ENCODE results near the gene GPS2.

DNA sequence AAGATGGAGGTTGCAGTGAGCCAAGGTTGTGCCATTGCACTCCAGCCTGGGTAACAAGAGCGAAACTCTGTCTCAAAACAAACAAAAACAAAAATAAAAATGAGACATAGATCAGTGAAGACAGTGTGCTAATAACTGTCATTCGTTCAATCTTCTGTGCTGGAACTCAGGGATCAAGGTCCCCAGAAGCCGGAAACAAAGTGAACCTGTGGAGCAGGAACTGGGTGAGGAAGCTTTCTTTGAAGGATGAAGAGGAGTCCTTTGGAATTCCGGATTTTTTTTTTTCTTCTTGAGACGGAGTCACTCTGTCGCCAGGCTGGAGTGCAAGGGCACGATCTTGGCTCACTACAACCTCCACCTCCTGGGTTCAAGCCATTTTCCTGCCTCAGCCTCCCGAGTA is 35.7 kb downstream of the GPS2 start:
- TF ChIP-seq TARDBP (IDR thresholded peaks at IDR 0.05) (no peak), FOXA1 (IDR thresholded peaks at IDR 0.05) (no peak), CTBP1 (IDR thresholded peaks at IDR 0.05; ENCODE audit: borderline replicate concordance) (no peak), SP1 (IDR thresholded peaks at IDR 0.05) (no peak), FOXM1 (IDR thresholded peaks at IDR 0.05; ENCODE audit: borderline replicate concordance) (no peak), FOXK2 (IDR thresholded peaks at IDR 0.05) (no peak), SUZ12 (IDR thresholded peaks at IDR 0.05) (no peak), ZNF384 (IDR thresholded peaks at IDR 0.05) (no peak), BHLHE40 (IDR thresholded peaks at IDR 0.05; ENCODE audit: borderline replicate concordance) (no peak), ARNT (IDR thresholded peaks at IDR 0.05) (no peak), ELF4 (IDR thresholded peaks at IDR 0.05) (no peak), PKNOX1 (IDR thresholded peaks at IDR 0.05) (no peak), HDGF (IDR thresholded peaks at IDR 0.05; ENCODE audit: borderline replicate concordance) (no peak)
